H9 (cell line): ENCODE data around the gene RAET1G. TPM values are rescaled to one million over a fixed set of nuclear protein-coding genes. Genes with fewer than 3 reads are reported as not detected.
A peak's percentile ranks its signal among the peaks of the same experiment; 100 is the strongest.

ENCODE experiments used
- DNase-seq: peaks from one replicate; pipeline ENCODE4 v3.0.0-alpha.2; 2017
- H2AFZ ChIP-seq: one replicate; pipeline ENCODE4 v1.6.1; 2013; ENCODE audit warnings: mild to moderate bottlenecking, low read length, control low read depth, moderate library complexity
- H2AK5ac ChIP-seq: 2 replicates; pipeline ENCODE4 v1.6.1; 2013; ENCODE audit warnings: low read length, control low read depth, mixed read lengths; ENCODE audit not compliant: insufficient read length
- H2BK120ac ChIP-seq: one replicate; pipeline ENCODE4 v1.6.1; 2013; ENCODE audit warnings: low read depth, mild to moderate bottlenecking, low read length, control low read depth, inconsistent platforms; ENCODE audit not compliant: poor library complexity, severe bottlenecking
- H2BK12ac ChIP-seq: 2 replicates; pipeline ENCODE4 v1.6.1; 2013; ENCODE audit warnings: low read length, control low read depth, mixed read lengths, low read depth; ENCODE audit not compliant: insufficient read length
- H2BK15ac ChIP-seq: 2 replicates; pipeline ENCODE4 v1.6.1; 2013; ENCODE audit warnings: low read depth, low read length, control low read depth
- H2BK20ac ChIP-seq: one replicate; pipeline ENCODE4 v1.6.1; 2013; ENCODE audit warnings: low read depth, mild to moderate bottlenecking, low read length, control low read depth, inconsistent platforms; ENCODE audit not compliant: poor library complexity, severe bottlenecking
- H2BK5ac ChIP-seq: 2 replicates; pipeline ENCODE4 v1.6.1; 2013; ENCODE audit warnings: low read length, control low read depth, mixed read lengths; ENCODE audit not compliant: insufficient read length
- H3K14ac ChIP-seq: 2 replicates; pipeline ENCODE4 v1.6.1; 2013; ENCODE audit warnings: low read length, control low read depth; ENCODE audit not compliant: insufficient read depth
- H3K18ac ChIP-seq: 2 replicates; pipeline ENCODE4 v1.6.1; 2013; ENCODE audit warnings: low read depth, mild to moderate bottlenecking, mixed read lengths, low read length, control low read depth; ENCODE audit not compliant: insufficient read length
- H3K23ac ChIP-seq: 2 replicates; pipeline ENCODE4 v1.6.1; 2013; ENCODE audit warnings: low read length, control low read depth, mixed read lengths, low read depth; ENCODE audit not compliant: insufficient read length
- H3K23me2 ChIP-seq: 2 replicates; pipeline ENCODE4 v1.6.1; 2013; ENCODE audit warnings: low read depth, mild to moderate bottlenecking, mixed read lengths, low read length, control low read depth; ENCODE audit not compliant: insufficient read length, poor library complexity, severe bottlenecking
- H3K27ac ChIP-seq: 2 replicates; pipeline ENCODE4 v1.5.1; 2013; ENCODE audit warnings: low read length, control low read depth, mixed read lengths, low read depth; ENCODE audit not compliant: insufficient read length
- H3K27me3 ChIP-seq: 2 replicates; pipeline ENCODE4 v1.6.1; 2013; ENCODE audit warnings: low read length, control low read depth, inconsistent platforms; ENCODE audit not compliant: insufficient read depth
- H3K4ac ChIP-seq: 2 replicates; pipeline ENCODE4 v1.6.1; 2013; ENCODE audit warnings: low read depth, mild to moderate bottlenecking, control low read depth, inconsistent platforms, low read length, moderate library complexity
- H3K4me1 ChIP-seq: 2 replicates; pipeline ENCODE4 v1.6.1; 2013; ENCODE audit warnings: low read length, control low read depth, inconsistent platforms; ENCODE audit not compliant: insufficient read depth
- H3K4me2 ChIP-seq: 2 replicates; pipeline ENCODE4 v1.6.1; 2013; ENCODE audit warnings: low read length, control low read depth, mixed read lengths; ENCODE audit not compliant: insufficient read length, insufficient read depth
- H3K56ac ChIP-seq: 2 replicates; pipeline ENCODE4 v1.6.1; 2013; ENCODE audit warnings: low read depth, mild to moderate bottlenecking, mixed read lengths, low read length, control low read depth; ENCODE audit not compliant: insufficient read length
- H3K79me1 ChIP-seq: 2 replicates; pipeline ENCODE4 v1.6.1; 2013; ENCODE audit warnings: low read depth, mild to moderate bottlenecking, moderate library complexity, low read length, control low read depth, inconsistent platforms; ENCODE audit not compliant: insufficient read depth, poor library complexity, severe bottlenecking
- H3K79me2 ChIP-seq: 2 replicates; pipeline ENCODE4 v1.6.1; 2013; ENCODE audit warnings: low read length, control low read depth, inconsistent platforms; ENCODE audit not compliant: insufficient read depth
- H3K9ac ChIP-seq: 2 replicates; pipeline ENCODE4 v1.6.1; 2013; ENCODE audit warnings: low read length, control low read depth, mixed read lengths; ENCODE audit not compliant: insufficient read length; ENCODE audit errors: extremely low read depth
- H3K9me3 ChIP-seq: one replicate; pipeline ENCODE4 v1.6.1; 2013; ENCODE audit warnings: low read depth, low read length, inconsistent platforms; ENCODE audit not compliant: control insufficient read depth
- H3T11ph ChIP-seq: one replicate; pipeline ENCODE4 v1.6.1; 2013; ENCODE audit warnings: mild to moderate bottlenecking, low read length, control low read depth, inconsistent platforms
- H4K20me1 ChIP-seq: one replicate; pipeline ENCODE4 v1.6.1; 2013; ENCODE audit not compliant: control insufficient read depth, insufficient read length, insufficient read depth
- H4K5ac ChIP-seq: 2 replicates; pipeline ENCODE4 v1.6.1; 2013; ENCODE audit warnings: low read depth, mild to moderate bottlenecking, mixed read lengths, low read length, control low read depth; ENCODE audit not compliant: insufficient read length
- H4K8ac ChIP-seq: replicated peaks from 2 replicates; pipeline ENCODE4 v1.6.1; 2013; ENCODE audit warnings: low read length, control low read depth, mixed read lengths, low read depth; ENCODE audit not compliant: insufficient read length
- H4K91ac ChIP-seq: 2 replicates; pipeline ENCODE4 v1.6.1; 2013; ENCODE audit warnings: low read depth, mild to moderate bottlenecking, moderate library complexity, mixed read lengths, low read length, control low read depth; ENCODE audit not compliant: insufficient read length
- H3K27ac Mint-ChIP-seq, 3 experiments: 2 replicates in 2 of 3; 3 replicates in 1 of 3; pipeline ENCODE4 v1.8.0; 2020 to 2021; ENCODE audit warnings: mixed read lengths in 3 of 3, mild to moderate bottlenecking in 1 of 3, moderate library complexity in 1 of 3
- H3K27me3 Mint-ChIP-seq: 2 replicates; pipeline ENCODE4 v1.8.0; 2021; ENCODE audit warnings: low read depth, mild to moderate bottlenecking, moderate library complexity, mixed read lengths
- H3K36me3 Mint-ChIP-seq, 3 experiments: 2 replicates in 2 of 3; 3 replicates in 1 of 3; pipeline ENCODE4 v1.8.0; 2020 to 2021; ENCODE audit warnings: low read depth in 3 of 3, mixed read lengths in 3 of 3; ENCODE audit not compliant: insufficient read depth in 1 of 3
- H3K4me1 Mint-ChIP-seq, 2 experiments: 2 replicates each; pipeline ENCODE4 v1.8.0; 2020; ENCODE audit warnings: mixed read lengths in 2 of 2
- H3K4me3 Mint-ChIP-seq, 2 experiments: 2 replicates in 1 of 2; 3 replicates in 1 of 2; pipeline ENCODE4 v1.8.0; 2020 to 2021; ENCODE audit warnings: mild to moderate bottlenecking in 2 of 2, mixed read lengths in 2 of 2, moderate library complexity in 1 of 2
- H3K9me3 Mint-ChIP-seq, 2 experiments: 2 replicates in 1 of 2; 3 replicates in 1 of 2; pipeline ENCODE4 v1.8.0; 2020; ENCODE audit warnings: mild to moderate bottlenecking in 2 of 2, mixed read lengths in 2 of 2, moderate library complexity in 1 of 2
- CTCF ChIP-seq: fragments of 200-600 bp; sonication (generic); conservative IDR thresholded peaks from 3 replicates; pipeline ENCODE4 v1.8.0; 2021; ENCODE audit warnings: antibody characterized with exemption, mild to moderate bottlenecking
- WGBS: extraction: QIAGEN DNeasy Blood & Tissue Kit; methylation state at CpG from one replicate; pipeline ENCODE4 v1.1.7; 2013; ENCODE audit warnings: missing lambda C conversion rate, low lambda C conversion rate, mixed read lengths; ENCODE audit not compliant: insufficient read length; ENCODE audit errors: extremely low coverage; 5-methylcytosine and 5-hydroxymethylcytosine counted together
- total RNA-seq: library from RNA; stranded (reverse); gene quantifications from 2 replicates; pipeline ENCODE4 v1.2.1, GENCODE V29; 2021

Gene RAET1G
- total RNA-seq, 1 experiment from 2014 or later, result not detected

DNA sequence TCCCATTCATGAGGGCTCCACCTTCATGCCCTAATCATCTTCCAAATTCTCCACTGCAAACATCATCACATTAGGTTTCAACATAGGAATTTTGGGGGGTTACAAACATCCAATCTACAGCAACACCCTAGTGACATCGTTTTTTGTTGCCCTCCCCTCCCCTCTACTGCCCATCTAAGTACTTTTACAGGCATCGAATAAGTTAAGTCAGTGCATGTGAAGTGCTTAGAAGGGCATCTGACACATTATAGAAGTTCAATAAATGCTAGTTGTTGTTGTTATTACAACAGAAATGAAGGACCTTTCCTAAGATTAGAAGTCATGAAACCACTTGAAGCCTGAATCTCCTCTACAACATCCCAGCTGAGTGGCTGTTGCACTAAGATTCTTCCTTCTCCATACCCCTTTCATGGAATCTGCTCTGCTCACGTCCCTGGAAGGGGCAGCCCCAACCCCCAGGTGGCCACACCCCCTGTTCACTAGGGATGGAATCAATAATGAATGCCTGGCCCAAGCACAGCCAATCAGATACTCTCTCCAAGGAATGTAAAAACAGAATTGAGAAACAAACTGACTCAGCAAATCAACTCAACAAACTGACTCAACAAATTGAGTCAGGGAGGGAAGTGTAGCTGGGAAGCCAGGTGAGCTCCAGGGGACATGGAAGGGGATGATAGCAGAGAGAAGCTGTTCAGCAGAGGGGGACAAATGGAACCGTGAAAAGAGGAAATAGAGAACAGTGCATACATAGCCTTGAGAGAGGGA lies 54.9 kb downstream of the RAET1G start:
- H3K36me3 Mint-ChIP-seq, result peaks cover 0 to 2% (median 0%) of the 10 kb centered on the region in 3 experiments; a peak in 1 of 7 replicates
- no peaks in the 10 kb centered on the region for H3K79me2 ChIP-seq
- H4K20me1 ChIP-seq, result no peaks in the 10 kb centered on the region
- no peak overlapping the region for H3K18ac ChIP-seq
- no peak overlapping the region for H3K4ac ChIP-seq
- no peak overlapping the region for H3K27ac ChIP-seq
- no peak overlapping the region for H3K9ac ChIP-seq
- H3K4me1 ChIP-seq, result no peaks in the 10 kb centered on the region
- no peak overlapping the region for H3K14ac ChIP-seq
- H3K27ac Mint-ChIP-seq, result peak overlapping the region; percentile 64 to 72 (median 65); a peak in 5 of 7 replicates
- peak; percentile 84 for DNase-seq
- H3K9me3 ChIP-seq, result no peaks in the 10 kb centered on the region
- no peaks in the 10 kb centered on the region for H3K27me3 ChIP-seq
- peaks cover 7% of the 10 kb centered on the region for H3K27me3 Mint-ChIP-seq
- no peak overlapping the region for H3T11ph ChIP-seq
- no peak for TF ChIP-seq CTCF
- H2BK5ac ChIP-seq, result no peak overlapping the region
- H2BK15ac ChIP-seq, result no peak overlapping the region
- no peak overlapping the region for H2BK20ac ChIP-seq
- peak overlapping the region; percentile 20 for H3K4me2 ChIP-seq
- H2BK12ac ChIP-seq, result no peak overlapping the region
- no peak overlapping the region for H3K56ac ChIP-seq
- no peak overlapping the region for H4K91ac ChIP-seq
- no peak overlapping the region for H4K5ac ChIP-seq
- H3K79me1 ChIP-seq, result no peaks in the 10 kb centered on the region
- WGBS, result no CpG with 5 or more reads among the region's 4 CpGs
- no peak overlapping the region; a peak in 1 of 5 replicates for H3K4me3 Mint-ChIP-seq
- H3K23ac ChIP-seq, result no peak overlapping the region
- no peak overlapping the region for H2AK5ac ChIP-seq
- no peak overlapping the region for H2AFZ ChIP-seq
- peaks cover 11 to 21% of the 10 kb centered on the region in 2 experiments for H3K4me1 Mint-ChIP-seq
- H3K23me2 ChIP-seq, result peaks cover 9% of the 10 kb centered on the region
- no peak overlapping the region for H2BK120ac ChIP-seq
- H4K8ac ChIP-seq, result no peak overlapping the region
- H3K9me3 Mint-ChIP-seq, result peaks cover 7 to 8% of the 10 kb centered on the region in 2 experiments; a peak in 4 of 5 replicates

Other genes starting within 250 kb of the RAET1G start
- 25.1 and 26.3 TPM in 2 replicates for gene LATS1, start 205.0 kb downstream of the RAET1G start, total RNA-seq
- 92.1 and 102 TPM in 2 replicates for gene NUP43, start 176.6 kb downstream of the RAET1G start, total RNA-seq
- gene PCMT1, start 173.4 kb downstream of the RAET1G start, total RNA-seq, result 91.5 and 98.3 TPM in 2 replicates
- 14.8 and 15.6 TPM in 2 replicates for gene LRP11, start 58.8 kb downstream of the RAET1G start, total RNA-seq
- gene RAET1E, start 25.0 kb downstream of the RAET1G start, total RNA-seq, result not detected in 2 replicates
- not detected in 2 replicates for gene ULBP2, start 18.9 kb upstream of the RAET1G start, total RNA-seq
- 1.6 and 2.1 TPM in 2 replicates for gene ULBP1, start 40.8 kb upstream of the RAET1G start, total RNA-seq
- gene RAET1L, start 102.4 kb upstream of the RAET1G start, total RNA-seq, result not detected in 2 replicates
- gene ULBP3, start 146.0 kb upstream of the RAET1G start, total RNA-seq, result 5.6 and 5.8 TPM in 2 replicates
- 0.09 and 0.37 TPM in 2 replicates for gene PPP1R14C, start 219.9 kb upstream of the RAET1G start, total RNA-seq